ENCODE measurements around the gene SMCO4. TPM values are rescaled to one million over a fixed set of nuclear protein-coding genes. Genes with fewer than 3 reads are reported as not detected.

SMCO4 gene
- total and polyA plus RNA-seq, 2 of the 8 experiments (the other 6 are each of a cell fraction or from before 2014, with no cell fraction given): 33.2 to 53.9 TPM

GRCh38 chr11:93525601-93526345 lies 17.4 kb downstream of the SMCO4 start:
- H2AK5ac ChIP-seq (ENCODE audit: low read depth, low read length): no peak overlapping the region
- peaks cover 12% of the 10 kb centered on the region for H3K79me1 ChIP-seq (ENCODE audit: low read depth, low read length)
- no peak overlapping the region for H3K27ac ChIP-seq (ENCODE audit: low read depth, low read length)
- ChIA-PET POLR2A (ENCODE audit: partially characterized antibody) (interaction anchor here (0.6 to 0.7 kb wide), 2 partner anchors 135 to 437 kb away, joined by 3 to 4 read pairs; no protein-coding TSS in a partner anchor), CTCF (ENCODE audit: partially characterized antibody) (interaction anchor here (1.3 to 1.9 kb wide), 3 partner anchors 10 to 21 kb away, joined by 3 to 5 read pairs (median 4); no protein-coding TSS in a partner anchor)
- no peak overlapping the region for H2BK12ac ChIP-seq (ENCODE audit: low read depth, low read length)
- H4K8ac ChIP-seq (ENCODE audit: extremely low read depth, insufficient read depth, low read length): no peak overlapping the region
- FAIRE-seq (no peak), DNase-seq (ENCODE audit: low read depth in 1 of 2, low spot score in 2 of 2) (no peak)
- no peaks in the 10 kb centered on the region for H3K27me3 ChIP-seq (replicated peaks in 1 of 4; ENCODE audit: control insufficient read depth in 3 of 4, extremely low read depth in 1 of 4, insufficient read depth in 3 of 4, low read length in 3 of 4)
- no peak overlapping the region for H2BK5ac ChIP-seq (ENCODE audit: low read depth, low read length)
- H3K56ac ChIP-seq (replicated peaks; ENCODE audit: insufficient read length, low read depth, low read length): no peak overlapping the region
- no peak overlapping the region for H4K5ac ChIP-seq (ENCODE audit: insufficient read length, low read depth, low read length)
- peaks cover 0 to 6% of the 10 kb centered on the region in 2 experiments for H4K20me1 ChIP-seq (replicated peaks in 1 of 2; ENCODE audit: control insufficient read depth in 1 of 2, insufficient read depth in 2 of 2, low read length in 2 of 2)
- peaks cover 0 to under 1% (median 0%) of the 10 kb centered on the region in 4 experiments; a peak in 1 of 8 replicates for H3K36me3 ChIP-seq (ENCODE audit: control insufficient read depth in 2 of 4, insufficient read depth in 4 of 4, low read length in 3 of 4)
- H2BK20ac ChIP-seq (ENCODE audit: low read length): no peak overlapping the region
- no peak overlapping the region for H3K23ac ChIP-seq (ENCODE audit: insufficient read length)
- H3K18ac ChIP-seq (ENCODE audit: extremely low read depth, low read length): no peak overlapping the region
- no peak overlapping the region for H3K9ac ChIP-seq (replicated peaks in 1 of 4; ENCODE audit: extremely low read depth in 1 of 4, low read depth in 3 of 4, low read length in 3 of 4)
- no peak overlapping the region for H2BK120ac ChIP-seq (replicated peaks; ENCODE audit: low read depth, low read length)
- no peak overlapping the region for H2BK15ac ChIP-seq (ENCODE audit: low read length)
- no peak overlapping the region for H2AFZ ChIP-seq (ENCODE audit: low read length)
- peaks cover 2 to 71% of the 10 kb centered on the region in 2 experiments; a peak in 3 of 4 replicates for H3K79me2 ChIP-seq (ENCODE audit: control insufficient read depth in 1 of 2, insufficient read depth in 2 of 2, low read length in 2 of 2)
- H3K23me2 ChIP-seq (ENCODE audit: low read depth, low read length): no peaks in the 10 kb centered on the region
- H3K4me3 ChIP-seq (ENCODE audit: extremely low read depth in 1 of 4, insufficient read depth in 2 of 4, low read depth in 3 of 4, low read length in 4 of 4): no peak overlapping the region
- H3K14ac ChIP-seq (ENCODE audit: insufficient read length): no peak overlapping the region
- WGBS, 2 experiments (ENCODE audit: extremely low coverage in 1 of 2, insufficient coverage in 1 of 2, insufficient read length in 1 of 2, insufficient replicate concordance in 2 of 2, low coverage in 1 of 2, low lambda C conversion rate in 2 of 2, missing lambda C conversion rate in 1 of 2): 85% methylated on average over 7 of the region's 7 CpGs; no CpG with 5 or more reads in 1 of the 2 experiments
- H4K91ac ChIP-seq (replicated peaks; ENCODE audit: insufficient read length, low read length): no peak overlapping the region
- no peak overlapping the region for H3K4me2 ChIP-seq (ENCODE audit: insufficient read depth in 1 of 2, low read depth in 2 of 2, low read length in 2 of 2)
- H3K4ac ChIP-seq (replicated peaks; ENCODE audit: insufficient read length, low read depth, low read length): no peak overlapping the region
- peaks cover 2 to 26% (median 13%) of the 10 kb centered on the region in 4 experiments; a peak in 5 of 7 replicates for H3K4me1 ChIP-seq (replicated peaks in 1 of 4; ENCODE audit: control insufficient read depth in 3 of 4, insufficient read depth in 4 of 4, low read length in 3 of 4)
- H3K9me3 ChIP-seq (ENCODE audit: insufficient read depth in 2 of 2, low read depth in 1 of 2, low read length in 1 of 2): no peaks in the 10 kb centered on the region
- TF ChIP-seq SUZ12 (IDR thresholded peaks at IDR 0.05; ENCODE audit: low read length): no peak
- no peak for TF ChIP-seq CBX5 (IDR thresholded peaks at IDR 0.05; ENCODE audit: low read depth, low read length)
- no peak for TF ChIP-seq E2F6 (IDR thresholded peaks at IDR 0.05)
- TF ChIP-seq SIX5 (IDR thresholded peaks at IDR 0.05; ENCODE audit: low read depth, low read length): no peak
- no peak for TF ChIP-seq HDAC2 (IDR thresholded peaks at IDR 0.05; ENCODE audit: borderline replicate concordance in 1 of 2, low read depth in 2 of 2, low read length in 2 of 2)
- no peak for TF ChIP-seq RFX5 (IDR thresholded peaks at IDR 0.05; ENCODE audit: borderline replicate concordance, low read depth, low read length)
- no peak for TF ChIP-seq FOSL1 (IDR thresholded peaks at IDR 0.05; ENCODE audit: insufficient read depth, low read depth, low read length)
- no peak for TF ChIP-seq EGR1 (IDR thresholded peaks at IDR 0.05; ENCODE audit: borderline replicate concordance, low read depth, low read length)
- no peak for TF ChIP-seq BRCA1 (IDR thresholded peaks at IDR 0.05; ENCODE audit: low read depth, low read length)
- no peak for TF ChIP-seq KDM1A (IDR thresholded peaks at IDR 0.05; ENCODE audit: borderline replicate concordance, low read length)
- TF ChIP-seq PHF8 (conservative IDR thresholded peaks at IDR 0.05; ENCODE audit: low read depth, low read length): no peak
- no peak for TF ChIP-seq SIRT6 (IDR thresholded peaks at IDR 0.05; ENCODE audit: low read length)
